Progenitor cell of endocrine pancreas (in vitro differentiated cells): Measurements from ENCODE around the gene PACS1. TPM values are rescaled to one million over a fixed set of nuclear protein-coding genes. Genes with fewer than 3 reads are reported as not detected.

Experiments used
- DNase-seq: peaks from one replicate; pipeline ENCODE4 v3.0.0; 2021; ENCODE audit warnings: low spot score; ENCODE audit not compliant: unreplicated experiment
- H3K27ac Mint-ChIP-seq: 2 replicates; pipeline ENCODE4 v1.8.0; 2021; ENCODE audit warnings: mild to moderate bottlenecking, moderate library complexity, mixed read lengths
- H3K27me3 Mint-ChIP-seq: 2 replicates; pipeline ENCODE4 v1.8.0; 2021; ENCODE audit warnings: mixed read lengths
- H3K36me3 Mint-ChIP-seq: 2 replicates; pipeline ENCODE4 v1.8.0; 2022; ENCODE audit warnings: mixed read lengths; ENCODE audit not compliant: insufficient read depth
- H3K4me1 Mint-ChIP-seq: 2 replicates; pipeline ENCODE4 v1.8.0; 2021; ENCODE audit warnings: low read depth, mixed read lengths
- H3K4me3 Mint-ChIP-seq: 2 replicates; pipeline ENCODE4 v1.8.0; 2021; ENCODE audit warnings: low read depth, mild to moderate bottlenecking, moderate library complexity, mixed read lengths
- H3K9me3 Mint-ChIP-seq: 2 replicates; pipeline ENCODE4 v1.8.0; 2021; ENCODE audit warnings: low read depth, mixed read lengths
- CTCF ChIP-seq: fragments of 200-600 bp; sonication (generic); IDR thresholded peaks from one replicate; pipeline ENCODE4 v1.5.0; 2021; ENCODE audit warnings: antibody characterized with exemption, mild to moderate bottlenecking; ENCODE audit not compliant: unreplicated experiment
- total RNA-seq: library from RNA; stranded (reverse); gene quantifications from 2 replicates; pipeline ENCODE4 v1.2.1, GENCODE V29; 2021

The PACS1 gene
- total RNA-seq, 1 donor from 2014 or later, result 72.3 TPM

- Mint-ChIP-seq H3K4me1 (peaks cover 4% of the 10 kb centered on the region), H3K27me3 (no peaks in the 10 kb centered on the region), H3K4me3 (no peak overlapping the region), H3K27ac (no peak overlapping the region), H3K9me3 (no peaks in the 10 kb centered on the region), H3K36me3 (peaks cover 15% of the 10 kb centered on the region)
- DNase-seq, result no peak
- no peak for TF ChIP-seq CTCF
Measured at GRCh38 chr11:66218846-66219620, 149.0 kb downstream of the PACS1 start.

- no peak overlapping the region for H3K4me3 Mint-ChIP-seq
- no peaks in the 10 kb centered on the region for H3K9me3 Mint-ChIP-seq
- no peaks in the 10 kb centered on the region for H3K27me3 Mint-ChIP-seq
- H3K4me1 Mint-ChIP-seq, result peaks cover 4% of the 10 kb centered on the region
- no peak for DNase-seq
- TF ChIP-seq CTCF, result no peak
- H3K36me3 Mint-ChIP-seq, result peaks cover 12% of the 10 kb centered on the region
- H3K27ac Mint-ChIP-seq, result no peak overlapping the region
Measured at GRCh38 chr11:66219846-66220565, 149.9 kb downstream of the PACS1 start.

DNA sequence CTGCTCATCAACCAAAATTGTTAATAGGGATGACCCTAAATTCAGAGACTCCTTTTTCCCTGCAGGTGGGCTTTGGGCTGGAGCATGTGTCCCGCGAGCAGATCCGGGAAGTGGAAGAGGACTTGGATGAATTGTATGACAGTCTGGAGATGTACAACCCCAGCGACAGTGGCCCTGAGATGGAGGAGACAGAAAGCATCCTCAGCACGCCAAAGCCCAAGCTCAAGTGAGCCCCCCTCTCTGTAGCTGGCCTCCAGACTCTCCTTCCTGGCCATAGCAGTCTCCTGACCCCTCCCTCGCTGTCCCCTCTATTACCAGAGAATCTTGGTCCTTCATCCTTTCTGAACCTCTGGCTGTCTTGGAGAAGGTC is 150.5 kb downstream of the PACS1 start:
- H3K27ac Mint-ChIP-seq, result no peak overlapping the region
- peaks cover 4% of the 10 kb centered on the region for H3K4me1 Mint-ChIP-seq
- H3K36me3 Mint-ChIP-seq, result peaks cover 12% of the 10 kb centered on the region
- no peak overlapping the region for H3K4me3 Mint-ChIP-seq
- H3K27me3 Mint-ChIP-seq, result no peaks in the 10 kb centered on the region
- DNase-seq, result no peak
- no peaks in the 10 kb centered on the region for H3K9me3 Mint-ChIP-seq
- TF ChIP-seq CTCF, result no peak

DNA sequence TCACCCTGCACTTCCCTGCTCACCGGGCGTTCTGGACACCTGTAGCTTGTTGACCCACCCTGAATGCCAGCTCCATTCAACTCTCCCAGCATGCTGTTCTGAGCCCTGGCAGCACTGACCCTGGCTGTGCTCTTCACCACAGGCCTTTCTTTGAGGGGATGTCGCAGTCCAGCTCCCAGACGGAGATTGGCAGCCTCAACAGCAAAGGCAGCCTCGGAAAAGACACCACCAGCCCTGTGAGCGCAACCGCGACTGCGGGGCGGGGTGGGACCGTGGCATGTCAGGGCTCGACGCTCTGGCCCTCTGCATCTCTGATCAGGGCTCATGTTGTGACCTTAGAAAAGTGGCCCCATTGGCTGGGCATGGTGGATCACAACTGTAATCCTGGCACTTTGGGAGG is 150.9 kb downstream of the PACS1 start:
- no peak for DNase-seq
- Mint-ChIP-seq H3K36me3 (peaks cover 11% of the 10 kb centered on the region), H3K27ac (no peak overlapping the region)

More for the DNA sequence above, 150.9 kb downstream of the PACS1 start:
- Mint-ChIP-seq H3K4me3 (no peak overlapping the region), H3K27me3 (no peaks in the 10 kb centered on the region), H3K9me3 (no peaks in the 10 kb centered on the region), H3K4me1 (peaks cover 4% of the 10 kb centered on the region)
- no peak for TF ChIP-seq CTCF
